Kidney (tissue), 14 donors: ENCODE data around the gene GAS7. TPM values are rescaled to one million over a fixed set of nuclear protein-coding genes. Genes with fewer than 3 reads are reported as not detected.
A peak's percentile ranks its signal among the peaks of the same experiment; 100 is the strongest.

Experiments
- DNase-seq, 5 donors: peaks; one replicate each; pipeline ENCODE4 v3.0.0-alpha.2; 2013 to 2020
- FAIRE-seq: peaks from 2 replicates; lab custom pipeline; 2012; peaks lifted over from hg19 to GRCh38; lab: Jason Lieb, UNC
- H3K27ac ChIP-seq, 2 donors: one replicate each; pipeline ENCODE4 v1.7.0; 2013; ENCODE audit warnings: low read depth in 2 of 2, low read length in 2 of 2, inconsistent platforms in 1 of 2
- H3K27me3 ChIP-seq: one replicate; pipeline ENCODE4 v1.7.1; 2013; ENCODE audit warnings: low read length, inconsistent platforms; ENCODE audit not compliant: control insufficient read depth, insufficient read depth
- H3K36me3 ChIP-seq, 3 donors: one replicate each; pipeline versions ENCODE4 v1.7.0 to v1.7.1; 2013; ENCODE audit warnings: low read length in 3 of 3, control low read depth in 1 of 3, inconsistent platforms in 1 of 3; ENCODE audit not compliant: insufficient read depth in 3 of 3, control insufficient read depth in 2 of 3
- H3K4me1 ChIP-seq, 3 donors: one replicate each; pipeline versions ENCODE4 v1.7.0 to v1.7.1; 2013; ENCODE audit warnings: low read length in 3 of 3, inconsistent platforms in 1 of 3, low read depth in 1 of 3; ENCODE audit not compliant: control insufficient read depth in 2 of 3, insufficient read depth in 2 of 3
- H3K4me3 ChIP-seq, 3 donors: one replicate each; pipeline versions ENCODE4 v1.7.0 to v1.8.1; 2013; ENCODE audit warnings: low read length in 3 of 3, control low read depth in 1 of 3, inconsistent platforms in 1 of 3
- H3K9ac ChIP-seq, 3 donors: one replicate each; pipeline versions ENCODE4 v1.7.0 to v1.7.1; 2013; ENCODE audit warnings: low read length in 3 of 3, control low read depth in 1 of 3, inconsistent platforms in 1 of 3
- H3K9me3 ChIP-seq, 3 donors: one replicate each; pipeline versions ENCODE4 v1.7.0 to v1.7.1; 2013; ENCODE audit warnings: low read length in 3 of 3, control low read depth in 1 of 3, inconsistent platforms in 1 of 3; ENCODE audit not compliant: control insufficient read depth in 2 of 3, insufficient read depth in 1 of 3
- intact Hi-C: fragments of 100-400 bp; cut with DNase I; formaldehyde crosslinking; loops from one replicate; pipeline ENCODE4 v1.11.1; 2022
- polyA plus RNA-seq: library from polyadenylated mRNA; stranded (reverse); fragments of 350-450 nt; fragmentation: Illumina TruSeq; extraction: RNeasy Lipid Tissue Mini Kit (QIAGEN cat#74804); gene quantifications from one replicate; pipeline ENCODE4 v1.2.3, GENCODE V29; 2014; ENCODE audit warnings: low read depth, low replicate concordance; ENCODE audit not compliant: insufficient read depth
- total RNA-seq: library from RNA; stranded (reverse); fragmentation: NEBNext Ultra II Directional; extraction: Animal tissue kit (Norgen Biotek cat#: 25700); gene quantifications from one replicate; pipeline ENCODE4 v1.2.1, GENCODE V29; 2021
- TF ChIP-seq, protein P1 (sequence below): IDR thresholded peaks from 3 replicates; pipeline ENCODE4 v1.5.1; 2012; ENCODE audit warnings: mild to moderate bottlenecking, moderate library complexity, borderline replicate concordance; ENCODE audit not compliant: insufficient read depth; ENCODE audit errors: extremely low read depth
- donor health status: control.
- donor health status: control.
- donor health status: control.
- donor health status: control.
- donor health status: control.
- donor health status: DM: yes; HTN: yes; CAD: no.
- donor health status: Normal renal cell carcinoma (clear cell type).

GAS7 gene
- total and polyA plus RNA-seq, 2 donors from 2014 or later = 1.1 to 20.5 TPM

- TF ChIP-seq, protein P1, sequence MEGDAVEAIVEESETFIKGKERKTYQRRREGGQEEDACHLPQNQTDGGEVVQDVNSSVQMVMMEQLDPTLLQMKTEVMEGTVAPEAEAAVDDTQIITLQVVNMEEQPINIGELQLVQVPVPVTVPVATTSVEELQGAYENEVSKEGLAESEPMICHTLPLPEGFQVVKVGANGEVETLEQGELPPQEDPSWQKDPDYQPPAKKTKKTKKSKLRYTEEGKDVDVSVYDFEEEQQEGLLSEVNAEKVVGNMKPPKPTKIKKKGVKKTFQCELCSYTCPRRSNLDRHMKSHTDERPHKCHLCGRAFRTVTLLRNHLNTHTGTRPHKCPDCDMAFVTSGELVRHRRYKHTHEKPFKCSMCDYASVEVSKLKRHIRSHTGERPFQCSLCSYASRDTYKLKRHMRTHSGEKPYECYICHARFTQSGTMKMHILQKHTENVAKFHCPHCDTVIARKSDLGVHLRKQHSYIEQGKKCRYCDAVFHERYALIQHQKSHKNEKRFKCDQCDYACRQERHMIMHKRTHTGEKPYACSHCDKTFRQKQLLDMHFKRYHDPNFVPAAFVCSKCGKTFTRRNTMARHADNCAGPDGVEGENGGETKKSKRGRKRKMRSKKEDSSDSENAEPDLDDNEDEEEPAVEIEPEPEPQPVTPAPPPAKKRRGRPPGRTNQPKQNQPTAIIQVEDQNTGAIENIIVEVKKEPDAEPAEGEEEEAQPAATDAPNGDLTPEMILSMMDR = no peak
- Histone ChIP-seq H3K4me1 (no peaks in the 10 kb centered on the region), H3K36me3 (no peaks in the 10 kb centered on the region), H3K9ac (no peak overlapping the region), H3K27ac (no peak overlapping the region), H3K27me3 (no peaks in the 10 kb centered on the region), H3K4me3 (no peak overlapping the region), H3K9me3 (no peaks in the 10 kb centered on the region)
- DNase-seq (peak in 3 of 5 donors; percentile 24 to 46 (median 39)), FAIRE-seq (no peak)
- intact Hi-C loops = no loop called here
Observed at GRCh38 chr17:9973669-9974447, 224.5 kb downstream of the GAS7 start.

- FAIRE-seq (no peak), DNase-seq (peak in 3 of 5 donors; percentile 23 to 52 (median 33))
- Histone ChIP-seq H3K27ac (no peak overlapping the region), H3K27me3 (no peaks in the 10 kb centered on the region), H3K36me3 (no peaks in the 10 kb centered on the region), H3K4me1 (no peaks in the 10 kb centered on the region), H3K9me3 (no peaks in the 10 kb centered on the region), H3K9ac (no peak overlapping the region), H3K4me3 (no peak overlapping the region)
- intact Hi-C loops = no loop called here
- TF ChIP-seq, protein P1 = no peak
Observed at GRCh38 chr17:9971991-9972390, 226.4 kb downstream of the GAS7 start.

DNA sequence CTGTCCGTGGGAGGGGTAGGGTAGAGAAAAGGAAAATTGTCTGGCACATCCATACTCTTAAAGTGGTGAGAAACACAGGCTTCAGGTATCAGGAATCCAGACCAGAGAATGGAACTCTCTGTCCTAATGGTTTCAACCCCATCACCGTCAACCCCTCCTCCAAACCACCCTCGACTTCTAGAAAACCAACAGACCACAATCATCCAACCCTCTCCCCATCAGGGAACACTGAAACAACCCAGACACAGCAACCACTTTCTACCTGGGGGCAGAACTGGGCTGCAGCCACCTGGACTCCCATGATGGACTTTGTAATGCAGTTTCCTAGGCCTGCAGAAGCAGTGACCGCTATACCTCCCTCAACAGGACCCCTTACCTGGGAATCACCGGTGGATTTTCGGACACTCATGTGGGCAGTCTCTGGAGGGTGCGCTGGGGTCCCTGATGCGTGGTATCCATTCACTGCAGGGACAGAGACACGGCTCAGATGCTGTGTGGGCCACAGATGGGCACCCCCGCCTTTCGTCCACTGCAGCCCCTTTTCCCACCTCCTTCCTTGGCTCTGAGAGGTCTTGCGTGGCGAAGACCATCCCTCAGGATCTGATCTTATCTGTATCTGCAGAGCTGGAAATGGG is 229.0 kb downstream of the GAS7 start:
- TF ChIP-seq, protein P1 = no peak
- no peak overlapping the region for H3K27ac ChIP-seq
- H3K36me3 ChIP-seq = no peaks in the 10 kb centered on the region
- H3K4me3 ChIP-seq = no peak overlapping the region
- no peaks in the 10 kb centered on the region for H3K9me3 ChIP-seq
- no peak for DNase-seq
- no peaks in the 10 kb centered on the region for H3K27me3 ChIP-seq
- no peak for FAIRE-seq
- intact Hi-C loops = no loop called here
- H3K9ac ChIP-seq = no peak overlapping the region
- H3K4me1 ChIP-seq = no peaks in the 10 kb centered on the region
